Neural cell (in vitro differentiated cells): ENCODE measurements around the gene ARHGAP29. TPM values are rescaled to one million over a fixed set of nuclear protein-coding genes. Genes with fewer than 3 reads are reported as not detected.

Experiments used
- H2AFZ ChIP-seq: fragments of 200-600, 300-800 bp; sonication (generic), shearing (Covaris generic); 2 replicates; pipeline ENCODE4 v1.6.0; 2014; ENCODE audit warnings: low read depth, mild to moderate bottlenecking, antibody characterized with exemption, low read length, moderate library complexity
- H3F3A ChIP-seq: fragments of 200-600 bp; shearing (Covaris generic); 2 replicates; pipeline ENCODE4 v1.6.1; 2016; ENCODE audit warnings: mild to moderate bottlenecking, moderate library complexity, mixed read lengths, antibody characterized with exemption, low read length; ENCODE audit not compliant: insufficient read depth, poor library complexity, severe bottlenecking
- H3K27ac ChIP-seq: fragments of 200-600, 300-800 bp; sonication (generic), shearing (Covaris generic); 2 replicates; pipeline ENCODE4 v1.5.1; 2014; ENCODE audit warnings: mild to moderate bottlenecking, low read length, moderate library complexity
- H3K27me3 ChIP-seq: fragments of 300-800, 200-600 bp; sonication (generic), shearing (Covaris generic); 2 replicates; pipeline ENCODE4 v1.6.0; 2014; ENCODE audit warnings: mild to moderate bottlenecking, low read depth, low read length, moderate library complexity; ENCODE audit not compliant: insufficient read depth
- H3K36me3 ChIP-seq: fragments of 300-800, 200-600 bp; sonication (generic), shearing (Covaris generic); 2 replicates; pipeline ENCODE4 v1.5.1; 2014; ENCODE audit warnings: mild to moderate bottlenecking, antibody characterized with exemption, low read length, moderate library complexity; ENCODE audit not compliant: insufficient read depth
- H3K4me2 ChIP-seq: fragments of 300-800, 200-600 bp; sonication (generic), shearing (Covaris generic); 2 replicates; pipeline ENCODE4 v1.6.0; 2014; ENCODE audit warnings: mild to moderate bottlenecking, low read length
- H3K4me3 ChIP-seq: fragments of 300-800, 200-600 bp; sonication (generic), shearing (Covaris generic); 2 replicates; pipeline ENCODE4 v1.5.1; 2014; ENCODE audit warnings: mild to moderate bottlenecking, low read length, moderate library complexity
- H3K79me2 ChIP-seq: fragments of 200-600 bp; shearing (Covaris generic); replicated peaks from 2 replicates; pipeline ENCODE4 v1.6.0; 2014; ENCODE audit warnings: mild to moderate bottlenecking, low read length, moderate library complexity; ENCODE audit not compliant: insufficient read depth
- H3K9ac ChIP-seq: fragments of 300-800, 200-600 bp; sonication (generic), shearing (Covaris generic); 2 replicates; pipeline ENCODE4 v1.6.1; 2016; ENCODE audit warnings: mild to moderate bottlenecking, low read length, mixed read lengths
- H3K9me2 ChIP-seq: fragments of 200-600 bp; shearing (Covaris generic); 2 replicates; pipeline ENCODE4 v1.6.1; 2016; ENCODE audit warnings: mild to moderate bottlenecking, low read length, mixed read lengths; ENCODE audit not compliant: insufficient read depth
- H3K9me3 ChIP-seq: fragments of 200-600, 300-800 bp; sonication (generic), shearing (Covaris generic); 2 replicates; pipeline ENCODE4 v1.6.1; 2016; ENCODE audit warnings: mild to moderate bottlenecking, mixed run types, low read length, moderate library complexity, mixed read lengths
- H4K20me1 ChIP-seq: fragments of 200-600 bp; shearing (Covaris generic); 2 replicates; pipeline ENCODE4 v1.6.1; 2016; ENCODE audit warnings: mild to moderate bottlenecking, mixed run types; ENCODE audit not compliant: insufficient read depth
- EP300 ChIP-seq: fragments of 450-650 bp; conservative IDR thresholded peaks from 2 replicates; pipeline ENCODE4 v1.6.1; 2014; ENCODE audit warnings: antibody characterized with exemption, mild to moderate bottlenecking, moderate library complexity; ENCODE audit not compliant: poor library complexity, severe bottlenecking
- EZH2 ChIP-seq: fragments of 200-600, 300-800 bp; shearing (Covaris generic), sonication (generic); IDR thresholded peaks from 2 replicates; pipeline ENCODE4 v1.6.1; 2014; ENCODE audit warnings: antibody characterized with exemption, low read length, borderline replicate concordance, mild to moderate bottlenecking; ENCODE audit not compliant: insufficient read depth, poor library complexity, severe bottlenecking
- MXI1 ChIP-seq: fragments of 450-650 bp; conservative IDR thresholded peaks from 2 replicates; pipeline ENCODE4 v1.6.1; 2014; ENCODE audit warnings: antibody characterized with exemption, mild to moderate bottlenecking; ENCODE audit not compliant: poor library complexity, severe bottlenecking
- POLR2AphosphoS5 ChIP-seq: IDR thresholded peaks from 2 replicates; pipeline ENCODE4 v1.6.1; 2012
- RAD21 ChIP-seq: fragments of 450-650 bp; conservative IDR thresholded peaks from 2 replicates; pipeline ENCODE4 v1.6.1; 2014; ENCODE audit warnings: antibody characterized with exemption, mild to moderate bottlenecking, moderate library complexity
- SMC3 ChIP-seq: fragments of 450-650 bp; conservative IDR thresholded peaks from 2 replicates; pipeline ENCODE4 v1.6.1; 2014; ENCODE audit warnings: antibody characterized with exemption, mild to moderate bottlenecking, moderate library complexity; ENCODE audit not compliant: poor library complexity
- TAF1 ChIP-seq: IDR thresholded peaks from 2 replicates; pipeline ENCODE4 v1.6.1; 2012; ENCODE audit warnings: low read depth
- polyA plus RNA-seq: library from polyadenylated mRNA; depleted of rRNA; stranded (reverse); fragments of >200 nt; gene quantifications from 2 replicates; pipeline ENCODE4 v1.2.3, GENCODE V29; 2014
- TF ChIP-seq, protein P1 (sequence below): IDR thresholded peaks from 2 replicates; pipeline ENCODE4 v1.6.1; 2012; ENCODE audit warnings: borderline replicate concordance
- TF ChIP-seq, protein P2 (sequence below): fragments of 450-650 bp; IDR thresholded peaks from 2 replicates; pipeline ENCODE4 v1.5.1; 2014; ENCODE audit warnings: antibody characterized with exemption, mild to moderate bottlenecking, moderate library complexity; ENCODE audit not compliant: poor library complexity, severe bottlenecking

Gene ARHGAP29
- polyA plus RNA-seq, 1 donor from 2014 or later: 1.2 TPM

DNA sequence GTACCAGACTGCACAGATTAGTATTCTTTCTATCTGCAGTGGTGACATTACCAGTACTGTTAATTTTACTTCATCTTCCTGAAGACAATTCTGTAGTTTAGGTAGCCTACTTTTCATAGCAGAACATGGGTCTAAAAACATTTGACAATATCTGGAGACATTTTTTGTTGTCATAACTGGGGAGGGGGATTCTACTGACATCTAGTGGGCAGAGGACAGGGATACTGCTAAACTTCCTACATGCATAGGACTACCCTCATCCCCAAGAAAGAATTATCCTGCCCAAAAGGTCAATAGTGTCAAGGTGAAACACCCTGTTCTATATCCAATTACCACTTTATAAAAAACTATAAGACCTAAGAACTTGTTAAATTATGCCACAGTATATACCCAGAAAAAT lies 3.4 kb upstream of the ARHGAP29 start:
- H2AFZ ChIP-seq: no peak overlapping the region
- H3K9ac ChIP-seq: no peak overlapping the region
- H3K4me2 ChIP-seq: no peak overlapping the region
- no peaks in the 10 kb centered on the region for H3K79me2 ChIP-seq
- H3F3A ChIP-seq: no peaks in the 10 kb centered on the region
- peaks cover 7% of the 10 kb centered on the region for H3K9me3 ChIP-seq
- no peak overlapping the region for H3K27ac ChIP-seq
- TF ChIP-seq TAF1 (no peak), EZH2 (no peak), POLR2AphosphoS5 (no peak), RAD21 (peak; percentile 80), EP300 (no peak), MXI1 (no peak), SMC3 (peak; percentile 80)
- TF ChIP-seq, protein P1, sequence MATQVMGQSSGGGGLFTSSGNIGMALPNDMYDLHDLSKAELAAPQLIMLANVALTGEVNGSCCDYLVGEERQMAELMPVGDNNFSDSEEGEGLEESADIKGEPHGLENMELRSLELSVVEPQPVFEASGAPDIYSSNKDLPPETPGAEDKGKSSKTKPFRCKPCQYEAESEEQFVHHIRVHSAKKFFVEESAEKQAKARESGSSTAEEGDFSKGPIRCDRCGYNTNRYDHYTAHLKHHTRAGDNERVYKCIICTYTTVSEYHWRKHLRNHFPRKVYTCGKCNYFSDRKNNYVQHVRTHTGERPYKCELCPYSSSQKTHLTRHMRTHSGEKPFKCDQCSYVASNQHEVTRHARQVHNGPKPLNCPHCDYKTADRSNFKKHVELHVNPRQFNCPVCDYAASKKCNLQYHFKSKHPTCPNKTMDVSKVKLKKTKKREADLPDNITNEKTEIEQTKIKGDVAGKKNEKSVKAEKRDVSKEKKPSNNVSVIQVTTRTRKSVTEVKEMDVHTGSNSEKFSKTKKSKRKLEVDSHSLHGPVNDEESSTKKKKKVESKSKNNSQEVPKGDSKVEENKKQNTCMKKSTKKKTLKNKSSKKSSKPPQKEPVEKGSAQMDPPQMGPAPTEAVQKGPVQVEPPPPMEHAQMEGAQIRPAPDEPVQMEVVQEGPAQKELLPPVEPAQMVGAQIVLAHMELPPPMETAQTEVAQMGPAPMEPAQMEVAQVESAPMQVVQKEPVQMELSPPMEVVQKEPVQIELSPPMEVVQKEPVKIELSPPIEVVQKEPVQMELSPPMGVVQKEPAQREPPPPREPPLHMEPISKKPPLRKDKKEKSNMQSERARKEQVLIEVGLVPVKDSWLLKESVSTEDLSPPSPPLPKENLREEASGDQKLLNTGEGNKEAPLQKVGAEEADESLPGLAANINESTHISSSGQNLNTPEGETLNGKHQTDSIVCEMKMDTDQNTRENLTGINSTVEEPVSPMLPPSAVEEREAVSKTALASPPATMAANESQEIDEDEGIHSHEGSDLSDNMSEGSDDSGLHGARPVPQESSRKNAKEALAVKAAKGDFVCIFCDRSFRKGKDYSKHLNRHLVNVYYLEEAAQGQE: no peak
- TF ChIP-seq, protein P2, sequence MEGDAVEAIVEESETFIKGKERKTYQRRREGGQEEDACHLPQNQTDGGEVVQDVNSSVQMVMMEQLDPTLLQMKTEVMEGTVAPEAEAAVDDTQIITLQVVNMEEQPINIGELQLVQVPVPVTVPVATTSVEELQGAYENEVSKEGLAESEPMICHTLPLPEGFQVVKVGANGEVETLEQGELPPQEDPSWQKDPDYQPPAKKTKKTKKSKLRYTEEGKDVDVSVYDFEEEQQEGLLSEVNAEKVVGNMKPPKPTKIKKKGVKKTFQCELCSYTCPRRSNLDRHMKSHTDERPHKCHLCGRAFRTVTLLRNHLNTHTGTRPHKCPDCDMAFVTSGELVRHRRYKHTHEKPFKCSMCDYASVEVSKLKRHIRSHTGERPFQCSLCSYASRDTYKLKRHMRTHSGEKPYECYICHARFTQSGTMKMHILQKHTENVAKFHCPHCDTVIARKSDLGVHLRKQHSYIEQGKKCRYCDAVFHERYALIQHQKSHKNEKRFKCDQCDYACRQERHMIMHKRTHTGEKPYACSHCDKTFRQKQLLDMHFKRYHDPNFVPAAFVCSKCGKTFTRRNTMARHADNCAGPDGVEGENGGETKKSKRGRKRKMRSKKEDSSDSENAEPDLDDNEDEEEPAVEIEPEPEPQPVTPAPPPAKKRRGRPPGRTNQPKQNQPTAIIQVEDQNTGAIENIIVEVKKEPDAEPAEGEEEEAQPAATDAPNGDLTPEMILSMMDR: peak; percentile 74
- no peaks in the 10 kb centered on the region for H3K9me2 ChIP-seq
- no peaks in the 10 kb centered on the region for H4K20me1 ChIP-seq
- no peaks in the 10 kb centered on the region for H3K36me3 ChIP-seq
- no peak overlapping the region for H3K4me3 ChIP-seq
- H3K27me3 ChIP-seq: peaks cover 50% of the 10 kb centered on the region

DNA sequence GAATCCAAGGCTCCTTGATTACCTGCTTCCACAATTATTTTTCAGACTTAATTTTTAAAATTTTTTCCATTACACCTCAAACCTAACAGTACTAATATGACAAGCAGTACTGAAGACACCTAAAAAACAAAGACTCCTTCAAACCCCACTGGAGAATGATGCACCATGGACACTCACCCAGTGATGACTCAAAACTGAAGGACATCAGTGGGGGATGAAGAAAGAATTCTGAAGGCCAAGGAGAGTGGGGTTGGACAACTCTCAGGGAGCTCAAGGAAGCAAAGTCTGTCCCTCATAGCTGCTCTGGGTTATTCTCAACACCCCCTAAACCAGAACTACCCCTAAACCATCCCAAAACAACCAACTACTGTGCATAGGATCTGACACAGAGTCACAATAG lies 2.4 kb upstream of the ARHGAP29 start:
- Histone ChIP-seq H2AFZ (no peak overlapping the region), H3K79me2 (no peaks in the 10 kb centered on the region), H3K4me3 (no peak overlapping the region), H3K9me2 (no peaks in the 10 kb centered on the region), H3K9ac (no peak overlapping the region), H3K36me3 (no peaks in the 10 kb centered on the region), H3K9me3 (peaks cover 4% of the 10 kb centered on the region), H3F3A (no peaks in the 10 kb centered on the region), H3K27me3 (peaks cover 50% of the 10 kb centered on the region), H3K27ac (no peak overlapping the region), H3K4me2 (no peak overlapping the region), H4K20me1 (no peaks in the 10 kb centered on the region)
- TF ChIP-seq RAD21: no peak
- TF ChIP-seq TAF1: no peak
- no peak for TF ChIP-seq EP300
- TF ChIP-seq, protein P1: no peak
- no peak for TF ChIP-seq EZH2
- no peak for TF ChIP-seq POLR2AphosphoS5
- TF ChIP-seq, protein P2: no peak
- no peak for TF ChIP-seq MXI1
- no peak for TF ChIP-seq SMC3
